SU-DHL-6 (cell line): ENCODE measurements around the gene NEGR1.

Experiments
- H2AFZ ChIP-seq: fragments of 200-600 bp; sonication (generic); 2 replicates; pipeline ENCODE4 v1.6.1; 2014; ENCODE audit warnings: low read depth, mild to moderate bottlenecking, moderate library complexity, mixed read lengths, antibody characterized with exemption, low read length; ENCODE audit not compliant: severe bottlenecking
- H3F3A ChIP-seq: fragments of 200-600 bp; shearing (Covaris generic); 2 replicates; pipeline ENCODE4 v1.6.0; 2016; ENCODE audit warnings: antibody characterized with exemption, mild to moderate bottlenecking; ENCODE audit not compliant: insufficient read depth
- H3K27ac ChIP-seq: fragments of 200-600 bp; sonication (generic); 2 replicates; pipeline ENCODE4 v1.5.1; 2016; ENCODE audit warnings: low read depth, mild to moderate bottlenecking, low read length, moderate library complexity, mixed read lengths
- H3K27me3 ChIP-seq: fragments of 200-600 bp; sonication (generic), shearing (Covaris generic); 2 replicates; pipeline ENCODE4 v1.6.0; 2014; ENCODE audit warnings: mild to moderate bottlenecking, low read length
- H3K36me3 ChIP-seq: fragments of 200-600 bp; sonication (generic); 2 replicates; pipeline ENCODE4 v1.6.1; 2014; ENCODE audit warnings: mild to moderate bottlenecking, low read length, mixed read lengths
- H3K4me2 ChIP-seq: fragments of 300-600, 200-600 bp; shearing (Covaris generic), sonication (generic); 2 replicates; pipeline ENCODE4 v1.6.0; 2014; ENCODE audit warnings: low read length, low read depth, mild to moderate bottlenecking; ENCODE audit not compliant: poor library complexity, severe bottlenecking
- H3K4me3 ChIP-seq: fragments of 200-600 bp; sonication (generic); 2 replicates; pipeline ENCODE4 v1.5.1; 2014; ENCODE audit warnings: antibody characterized with exemption, low read length, mild to moderate bottlenecking, mixed read lengths; ENCODE audit not compliant: insufficient read depth, poor library complexity, severe bottlenecking
- H3K79me2 ChIP-seq: fragments of 200-600 bp; sonication (generic); 2 replicates; pipeline ENCODE4 v1.6.1; 2014; ENCODE audit warnings: mild to moderate bottlenecking, low read length, moderate library complexity; ENCODE audit not compliant: insufficient read depth
- H3K9ac ChIP-seq: fragments of 200-600 bp; sonication (generic); 2 replicates; pipeline ENCODE4 v1.7.0; 2014; ENCODE audit warnings: mild to moderate bottlenecking, low read length
- H3K9me2 ChIP-seq: fragments of 200-600 bp; sonication (generic); replicated peaks from 2 replicates; pipeline ENCODE4 v1.6.1; 2014; ENCODE audit warnings: low read length; ENCODE audit not compliant: insufficient read depth
- H3K9me3 ChIP-seq: fragments of 200-600 bp; sonication (generic); 2 replicates; pipeline ENCODE4 v1.6.1; 2014; ENCODE audit warnings: low read length, mixed read lengths; ENCODE audit not compliant: insufficient read depth
- H4K20me1 ChIP-seq: fragments of 200-600 bp; sonication (generic); 2 replicates; pipeline ENCODE4 v1.6.1; 2014; ENCODE audit warnings: low read depth, mild to moderate bottlenecking, antibody characterized with exemption, low read length, moderate library complexity, mixed read lengths
- CTCF ChIP-seq: fragments of 200-600 bp; sonication (generic); IDR thresholded peaks from one replicate; pipeline ENCODE4 v1.5.1; 2017; ENCODE audit warnings: antibody characterized with exemption, mild to moderate bottlenecking, low read length, moderate library complexity; ENCODE audit not compliant: insufficient read depth, poor library complexity, severe bottlenecking
- EZH2phosphoT487 ChIP-seq: fragments of 200-600 bp; sonication (generic), shearing (Covaris generic); conservative IDR thresholded peaks from 2 replicates; pipeline ENCODE4 v1.6.1; 2018; ENCODE audit warnings: mild to moderate bottlenecking, antibody characterized with exemption, low read length, moderate library complexity, mixed read lengths

Gene NEGR1

DNA sequence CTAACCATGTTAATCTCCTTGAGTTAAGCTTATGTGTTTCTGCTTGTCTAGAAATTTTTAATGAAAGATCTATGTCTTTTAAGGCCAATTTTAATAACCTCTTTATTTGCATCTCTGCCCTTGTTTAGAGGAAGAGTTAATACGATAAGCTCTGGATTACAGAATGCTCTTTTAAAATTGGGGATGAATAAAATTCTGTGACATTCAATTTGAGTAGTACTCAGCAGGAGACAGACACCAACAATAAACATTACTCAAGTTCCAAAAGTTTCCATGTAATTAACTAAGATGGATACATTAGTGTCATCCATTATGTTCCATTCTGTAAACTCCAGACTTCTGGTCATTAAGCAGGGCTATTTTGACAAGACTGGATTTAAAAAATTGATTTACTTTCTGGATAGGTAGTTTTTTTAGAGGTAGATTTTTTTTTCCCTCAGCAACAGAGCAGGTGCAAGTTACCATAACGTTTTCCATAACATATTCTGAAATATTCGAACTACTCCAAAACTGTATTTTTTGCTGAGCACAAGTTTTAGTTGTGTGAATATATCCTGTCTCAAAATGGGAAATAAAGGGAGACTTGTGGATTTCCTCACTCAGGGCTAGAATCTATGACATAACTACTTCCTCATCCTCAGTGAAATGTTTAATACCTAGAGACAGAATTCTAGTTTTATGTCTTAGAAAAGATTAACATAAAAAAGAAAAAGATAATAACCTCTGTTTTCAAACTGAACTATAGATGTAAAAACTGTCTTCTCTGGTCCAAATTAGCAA lies 221.7 kb downstream of the NEGR1 start:
- Histone ChIP-seq H3K27ac (no peak overlapping the region), H3K9ac (no peak overlapping the region), H3K36me3 (no peaks in the 10 kb centered on the region), H3K4me3 (no peak overlapping the region), H2AFZ (no peak overlapping the region), H3K27me3 (no peaks in the 10 kb centered on the region), H3K9me2 (no peaks in the 10 kb centered on the region), H3F3A (no peaks in the 10 kb centered on the region), H3K79me2 (no peaks in the 10 kb centered on the region), H3K9me3 (no peaks in the 10 kb centered on the region), H4K20me1 (no peaks in the 10 kb centered on the region), H3K4me2 (no peak overlapping the region)
- no peak for TF ChIP-seq EZH2phosphoT487
- no peak for TF ChIP-seq CTCF

DNA sequence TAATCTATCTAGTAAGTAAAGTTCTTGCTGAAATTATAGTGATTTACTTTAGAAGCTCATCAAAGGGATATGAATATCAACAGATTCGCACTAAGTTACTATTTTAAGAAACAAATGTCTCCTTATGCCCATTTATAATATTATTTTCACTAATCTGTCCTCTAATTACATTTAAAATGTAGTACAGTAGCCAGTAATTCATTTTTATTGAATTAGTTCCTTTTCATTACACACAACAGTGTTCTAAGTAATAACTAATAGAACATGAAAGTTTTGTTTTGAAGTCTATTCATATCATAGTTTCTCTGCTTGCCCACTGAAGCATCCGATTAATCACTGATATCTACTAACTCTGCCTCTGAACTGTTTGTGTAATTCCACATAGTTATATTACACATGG lies 225.8 kb downstream of the NEGR1 start:
- H4K20me1 ChIP-seq, result no peaks in the 10 kb centered on the region
- no peak overlapping the region for H3K27ac ChIP-seq
- H3K9me2 ChIP-seq, result no peaks in the 10 kb centered on the region
- H3F3A ChIP-seq, result no peaks in the 10 kb centered on the region
- no peak overlapping the region for H3K9ac ChIP-seq
- H3K4me2 ChIP-seq, result no peak overlapping the region
- no peak for TF ChIP-seq EZH2phosphoT487
- H3K79me2 ChIP-seq, result no peaks in the 10 kb centered on the region
- H3K9me3 ChIP-seq, result no peaks in the 10 kb centered on the region
- H2AFZ ChIP-seq, result no peak overlapping the region
- H3K27me3 ChIP-seq, result no peaks in the 10 kb centered on the region
- H3K36me3 ChIP-seq, result no peaks in the 10 kb centered on the region
- H3K4me3 ChIP-seq, result no peak overlapping the region

- H3F3A ChIP-seq, result no peaks in the 10 kb centered on the region
- no peaks in the 10 kb centered on the region for H4K20me1 ChIP-seq
- H3K27me3 ChIP-seq, result no peaks in the 10 kb centered on the region
- TF ChIP-seq CTCF (no peak), EZH2phosphoT487 (no peak)
- H2AFZ ChIP-seq, result no peak overlapping the region
- no peaks in the 10 kb centered on the region for H3K36me3 ChIP-seq
- no peaks in the 10 kb centered on the region for H3K79me2 ChIP-seq
- no peak overlapping the region for H3K9ac ChIP-seq
- H3K27ac ChIP-seq, result no peak overlapping the region
- H3K9me3 ChIP-seq, result no peaks in the 10 kb centered on the region
- H3K4me3 ChIP-seq, result no peak overlapping the region
- no peak overlapping the region for H3K4me2 ChIP-seq
- H3K9me2 ChIP-seq, result no peaks in the 10 kb centered on the region
Observed at GRCh38 chr1:72051538-72051937, 230.8 kb downstream of the NEGR1 start.

GRCh38 chr1:72050551-72050950 lies 231.8 kb downstream of the NEGR1 start:
- H3K36me3 ChIP-seq, result no peaks in the 10 kb centered on the region
- H4K20me1 ChIP-seq, result no peaks in the 10 kb centered on the region
- H3K9me2 ChIP-seq, result no peaks in the 10 kb centered on the region
- no peak overlapping the region for H3K9ac ChIP-seq
- TF ChIP-seq CTCF (no peak), EZH2phosphoT487 (no peak)
- no peak overlapping the region for H2AFZ ChIP-seq
- H3F3A ChIP-seq, result no peaks in the 10 kb centered on the region
- no peak overlapping the region for H3K4me2 ChIP-seq
- H3K27me3 ChIP-seq, result no peaks in the 10 kb centered on the region
- H3K4me3 ChIP-seq, result no peak overlapping the region
- H3K27ac ChIP-seq, result no peak overlapping the region
- H3K79me2 ChIP-seq, result no peaks in the 10 kb centered on the region
- H3K9me3 ChIP-seq, result no peaks in the 10 kb centered on the region
